ENCODE measurements around the gene WIPF1.

Gene WIPF1

GRCh38 chr2:174544156-174544555 lies 53.4 kb downstream of the WIPF1 start:
- DNase-seq (ENCODE audit: low read depth in 2 of 2) = no peak

GRCh38 chr2:174540893-174541292 lies 56.7 kb downstream of the WIPF1 start:
- DNase-seq (ENCODE audit: low read depth in 2 of 2) = no peak

GRCh38 chr2:174535757-174536703 lies 61.6 kb downstream of the WIPF1 start:
- DNase-seq (ENCODE audit: low read depth in 2 of 2) = no peak

GRCh38 chr2:174535083-174535482 lies 62.5 kb downstream of the WIPF1 start:
- no peak for DNase-seq (ENCODE audit: low read depth in 2 of 2)

GRCh38 chr2:174529916-174530315 lies 67.7 kb downstream of the WIPF1 start:
- no peak for DNase-seq (ENCODE audit: low read depth in 2 of 2)

GRCh38 chr2:174527959-174528358 lies 69.6 kb downstream of the WIPF1 start:
- DNase-seq (ENCODE audit: low read depth in 2 of 2) = no peak

- DNase-seq (ENCODE audit: low read depth in 2 of 2) = no peak
Measured at GRCh38 chr2:174527101-174527721, 70.4 kb downstream of the WIPF1 start.

- no peak for DNase-seq (ENCODE audit: low read depth in 2 of 2)
Measured at GRCh38 chr2:174524527-174524926, 73.1 kb downstream of the WIPF1 start.

GRCh38 chr2:174522553-174522952 lies 75.1 kb downstream of the WIPF1 start:
- no peak for DNase-seq (ENCODE audit: low read depth in 2 of 2)

- DNase-seq (ENCODE audit: low read depth in 2 of 2) = no peak
Measured at GRCh38 chr2:174518395-174518794, 79.2 kb downstream of the WIPF1 start.

GRCh38 chr2:174516501-174517378 lies 80.9 kb downstream of the WIPF1 start:
- DNase-seq (ENCODE audit: low read depth in 2 of 2) = no peak

- DNase-seq (ENCODE audit: low read depth in 2 of 2) = no peak
Measured at GRCh38 chr2:174512345-174512744, 85.3 kb downstream of the WIPF1 start.

GRCh38 chr2:174511580-174512260 lies 85.9 kb downstream of the WIPF1 start:
- no peak for DNase-seq (ENCODE audit: low read depth in 2 of 2)

GRCh38 chr2:174510583-174511189 lies 86.9 kb downstream of the WIPF1 start:
- no peak for DNase-seq (ENCODE audit: low read depth in 2 of 2)
